Gastroesophageal sphincter (tissue), 3 donors: ENCODE data around the gene GDF7.

ENCODE experiments used
- EP300 ChIP-seq: sonication (generic); formaldehyde crosslinking; IDR thresholded peaks from one replicate; pipeline ENCODE4 v1.6.1; 2017; ENCODE audit warnings: antibody characterized with exemption, mild to moderate bottlenecking
- POLR2A ChIP-seq, 2 donors: fragments of 450-650 bp; IDR thresholded peaks; one replicate each; pipeline ENCODE4 v1.6.1; 2017; ENCODE audit warnings: antibody characterized with exemption in 2 of 2, mild to moderate bottlenecking in 2 of 2, moderate library complexity in 1 of 2
- POLR2AphosphoS5 ChIP-seq: sonication (generic); formaldehyde crosslinking; IDR thresholded peaks from one replicate; pipeline ENCODE4 v1.6.1; 2017; ENCODE audit warnings: antibody characterized with exemption
- TF ChIP-seq, protein P1 (sequence below), 4 experiments: fragments of 200-600 bp in 2 of 4; fragments of 450-650 bp in 2 of 4; sonication (generic) in 1 of 4; IDR thresholded peaks; one replicate each; pipeline ENCODE4 v1.5.1; 2017 to 2019; ENCODE audit warnings: antibody characterized with exemption in 4 of 4, mild to moderate bottlenecking in 2 of 4, moderate library complexity in 2 of 4

DNA sequence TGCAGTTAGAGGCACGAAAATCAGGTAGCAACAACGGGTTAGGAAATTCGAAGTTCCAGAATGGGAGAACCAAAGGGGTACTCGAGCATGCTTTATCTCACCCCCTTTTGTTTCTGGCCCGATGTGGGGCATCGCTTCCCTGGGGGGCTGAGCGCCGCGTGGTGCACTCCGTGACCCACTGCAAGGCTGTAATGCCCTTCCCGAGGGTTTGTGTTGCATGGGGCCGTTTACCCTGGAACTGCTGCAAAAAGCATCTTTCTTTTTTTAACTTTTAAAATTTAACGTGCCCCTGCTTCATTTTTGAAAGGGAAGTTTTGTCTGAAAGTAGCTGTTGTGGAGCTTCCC lies 4.8 kb downstream of the GDF7 start:
- TF ChIP-seq, protein P1, sequence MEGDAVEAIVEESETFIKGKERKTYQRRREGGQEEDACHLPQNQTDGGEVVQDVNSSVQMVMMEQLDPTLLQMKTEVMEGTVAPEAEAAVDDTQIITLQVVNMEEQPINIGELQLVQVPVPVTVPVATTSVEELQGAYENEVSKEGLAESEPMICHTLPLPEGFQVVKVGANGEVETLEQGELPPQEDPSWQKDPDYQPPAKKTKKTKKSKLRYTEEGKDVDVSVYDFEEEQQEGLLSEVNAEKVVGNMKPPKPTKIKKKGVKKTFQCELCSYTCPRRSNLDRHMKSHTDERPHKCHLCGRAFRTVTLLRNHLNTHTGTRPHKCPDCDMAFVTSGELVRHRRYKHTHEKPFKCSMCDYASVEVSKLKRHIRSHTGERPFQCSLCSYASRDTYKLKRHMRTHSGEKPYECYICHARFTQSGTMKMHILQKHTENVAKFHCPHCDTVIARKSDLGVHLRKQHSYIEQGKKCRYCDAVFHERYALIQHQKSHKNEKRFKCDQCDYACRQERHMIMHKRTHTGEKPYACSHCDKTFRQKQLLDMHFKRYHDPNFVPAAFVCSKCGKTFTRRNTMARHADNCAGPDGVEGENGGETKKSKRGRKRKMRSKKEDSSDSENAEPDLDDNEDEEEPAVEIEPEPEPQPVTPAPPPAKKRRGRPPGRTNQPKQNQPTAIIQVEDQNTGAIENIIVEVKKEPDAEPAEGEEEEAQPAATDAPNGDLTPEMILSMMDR (IDR thresholded peaks at IDR 0.05), result no peak
- no peak for TF ChIP-seq EP300
- TF ChIP-seq POLR2A (IDR thresholded peaks at IDR 0.05), result no peak
- TF ChIP-seq POLR2AphosphoS5, result no peak
